Kidney epithelial cell (primary cell): Measurements from ENCODE around the gene PTPRN. TPM values are rescaled to one million over a fixed set of nuclear protein-coding genes. Genes with fewer than 3 reads are reported as not detected.
A peak's percentile ranks its signal among the peaks of the same experiment; 100 is the strongest.

Experiments
- DNase-seq: peaks from one replicate; pipeline ENCODE4 v3.0.0-alpha.2; 2010; ENCODE audit warnings: low read depth
- H3K27me3 ChIP-seq: 2 replicates; pipeline ENCODE4 v1.6.0; 2011; ENCODE audit warnings: low read length; ENCODE audit not compliant: control insufficient read depth, insufficient read depth
- H3K36me3 ChIP-seq: 2 replicates; pipeline ENCODE4 v1.5.1; 2011; ENCODE audit warnings: low read length; ENCODE audit not compliant: control insufficient read depth, insufficient read depth
- H3K4me3 ChIP-seq: 2 replicates; pipeline ENCODE4 v1.5.1; 2011; ENCODE audit warnings: low read depth, mild to moderate bottlenecking, control low read depth, low read length
- CTCF ChIP-seq: IDR thresholded peaks from 2 replicates; pipeline ENCODE4 v1.5.1; 2011; ENCODE audit warnings: mild to moderate bottlenecking, moderate library complexity, low read length, control low read depth, inconsistent platforms; ENCODE audit not compliant: insufficient read depth, poor library complexity, severe bottlenecking
- total RNA-seq: library from RNA; depleted of rRNA; stranded (reverse); fragments of >200 nt; gene quantifications from 2 replicates; pipeline ENCODE4 v1.2.3, GENCODE V29; 2015

Gene PTPRN
- total RNA-seq, 1 donor from 2014 or later, result 3.8 TPM

- no peaks in the 10 kb centered on the region for H3K36me3 ChIP-seq
- H3K27me3 ChIP-seq, result peaks cover 41% of the 10 kb centered on the region
- no peak for DNase-seq
- TF ChIP-seq CTCF, result no peak
- H3K4me3 ChIP-seq, result no peak overlapping the region
Observed at GRCh38 chr2:219302412-219302968, 6.7 kb downstream of the PTPRN start.

GRCh38 chr2:219300022-219300421 lies 9.2 kb downstream of the PTPRN start:
- Histone ChIP-seq H3K4me3 (no peak overlapping the region), H3K36me3 (no peaks in the 10 kb centered on the region), H3K27me3 (peaks cover 34% of the 10 kb centered on the region)
- no peak for TF ChIP-seq CTCF
- no peak for DNase-seq

- no peak for TF ChIP-seq CTCF
- Histone ChIP-seq H3K36me3 (no peaks in the 10 kb centered on the region), H3K27me3 (peaks cover 34% of the 10 kb centered on the region), H3K4me3 (no peak overlapping the region)
- DNase-seq, result no peak
Observed at GRCh38 chr2:219299372-219299760, 9.8 kb downstream of the PTPRN start.

GRCh38 chr2:219298759-219299371 lies 10.3 kb downstream of the PTPRN start:
- H3K27me3 ChIP-seq, result peaks cover 33% of the 10 kb centered on the region
- no peak for DNase-seq
- H3K36me3 ChIP-seq, result no peaks in the 10 kb centered on the region
- H3K4me3 ChIP-seq, result no peak overlapping the region
- TF ChIP-seq CTCF, result peak; percentile 99

- no peak for TF ChIP-seq CTCF
- Histone ChIP-seq H3K27me3 (peaks cover 28% of the 10 kb centered on the region), H3K36me3 (no peaks in the 10 kb centered on the region), H3K4me3 (no peak overlapping the region)
- no peak for DNase-seq
Observed at GRCh38 chr2:219297766-219298456, 11.3 kb downstream of the PTPRN start.
